ENCODE data around the gene IL18RAP.

Gene IL18RAP

GRCh38 chr2:102487761-102488462 lies 65.0 kb downstream of the IL18RAP start:
- no peak overlapping the region for H3K4me3 ChIP-seq (ENCODE audit: low read depth, low read length)
- peak; percentile 53 for DNase-seq (ENCODE audit: low read depth)

DNA sequence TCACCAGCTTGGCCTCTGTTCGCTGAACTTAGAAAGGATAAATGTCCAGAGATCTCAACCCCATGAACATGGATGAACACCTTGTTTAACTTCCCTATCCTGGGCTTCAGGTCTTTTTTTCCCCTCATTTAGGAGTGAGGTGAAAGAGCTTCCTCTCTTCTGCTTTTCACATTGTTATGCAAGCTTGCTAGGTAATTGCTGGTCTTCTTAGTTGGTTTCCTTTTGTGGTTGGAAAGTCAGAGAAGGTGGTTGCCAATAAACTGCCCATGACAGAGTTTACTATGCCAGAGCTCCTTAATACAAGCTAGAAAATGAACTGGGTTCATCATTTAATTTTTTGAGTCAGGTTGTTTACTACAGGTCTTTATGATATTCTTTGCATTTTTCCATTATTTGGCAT lies 66.7 kb downstream of the IL18RAP start:
- DNase-seq (ENCODE audit: low read depth), result no peak
- H3K4me3 ChIP-seq (ENCODE audit: low read depth, low read length), result no peak overlapping the region

DNA sequence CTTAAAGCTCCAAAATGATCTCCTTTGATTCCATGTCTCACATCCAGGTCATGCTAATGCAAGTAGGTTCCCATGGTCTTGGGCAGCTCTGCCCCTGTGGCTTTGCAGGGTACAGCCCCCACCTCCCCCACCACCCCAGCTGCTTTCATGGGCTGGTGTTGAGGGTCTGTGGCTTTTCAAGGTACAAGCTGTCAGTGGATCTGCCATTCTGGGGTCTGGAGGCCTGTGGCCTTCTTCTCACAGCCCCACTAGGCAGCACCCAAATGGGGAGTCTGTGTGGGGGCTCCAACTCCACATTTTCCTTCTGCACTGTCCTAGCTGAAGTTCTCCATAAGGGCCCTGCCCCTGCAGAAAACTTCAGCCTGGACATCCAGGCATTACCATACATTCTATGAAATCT lies 69.0 kb downstream of the IL18RAP start:
- H3K4me3 ChIP-seq (ENCODE audit: low read depth, low read length), result no peak overlapping the region
- no peak for DNase-seq (ENCODE audit: low read depth)

GRCh38 chr2:102494570-102494969 lies 71.6 kb downstream of the IL18RAP start:
- no peak for DNase-seq (ENCODE audit: low read depth)
- no peak overlapping the region for H3K4me3 ChIP-seq (ENCODE audit: low read depth, low read length)

DNA sequence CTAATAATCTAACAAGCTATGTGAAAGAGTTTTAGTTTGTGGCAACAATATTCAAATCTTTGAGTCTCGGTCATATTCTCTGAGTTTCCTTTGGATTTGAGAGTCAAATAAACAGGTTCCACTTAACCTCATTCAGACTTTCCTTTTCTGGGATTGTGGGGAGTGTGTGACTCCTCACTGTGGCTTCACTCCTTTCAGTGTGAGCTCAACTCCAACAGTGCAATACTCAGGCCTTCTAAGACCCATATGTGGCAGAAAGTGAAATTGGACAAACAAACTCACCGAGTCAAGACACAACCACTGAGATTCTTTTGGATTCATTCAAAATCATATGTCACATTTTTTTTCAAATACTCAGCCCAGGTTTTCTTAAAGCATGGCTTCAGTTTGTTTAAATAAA lies 75.5 kb downstream of the IL18RAP start:
- H3K4me3 ChIP-seq (ENCODE audit: low read depth, low read length), result no peak overlapping the region
- no peak for DNase-seq (ENCODE audit: low read depth)

- no peak for DNase-seq (ENCODE audit: low read depth)
- H3K4me3 ChIP-seq (ENCODE audit: low read depth, low read length), result no peak overlapping the region
Measured at GRCh38 chr2:102499558-102499957, 76.6 kb downstream of the IL18RAP start.
